Erythroblast (primary cell): ENCODE data around the gene AMER1.

Experiments used
- GATA1 ChIP-seq: IDR thresholded peaks from 2 replicates; pipeline ENCODE4 v1.6.1; 2011; ENCODE audit warnings: low read depth, mild to moderate bottlenecking, control low read depth, low read length, moderate library complexity
- POLR2A ChIP-seq: IDR thresholded peaks from 2 replicates; pipeline ENCODE4 v1.6.1; 2011; ENCODE audit warnings: mild to moderate bottlenecking, low read length

DNA sequence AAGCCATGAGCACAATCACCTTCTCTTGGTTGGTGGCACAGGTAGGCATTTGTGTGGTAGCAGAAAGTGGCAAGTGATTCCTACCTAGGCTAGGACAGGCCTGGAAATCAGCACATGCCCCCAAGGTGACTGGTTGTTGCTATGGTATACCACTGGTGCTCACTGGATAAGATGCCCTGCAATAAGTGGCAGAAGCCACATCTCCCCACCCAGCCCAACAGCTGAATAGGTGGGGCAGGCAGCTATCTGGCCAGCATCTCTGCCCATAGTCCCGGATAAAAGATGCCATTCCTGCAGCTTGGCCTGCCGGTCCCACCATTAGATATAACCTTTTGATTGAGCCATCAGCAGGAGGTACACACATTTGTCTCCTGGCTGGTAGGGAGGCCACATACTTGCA, 21.1 kb downstream of the AMER1 start:
- TF ChIP-seq POLR2A (no peak), GATA1 (no peak)
